GM19240 (cell line): Measurements from ENCODE around the gene EPN3.

Experiments
- DNase-seq: peaks from one replicate; pipeline ENCODE4 v3.0.0; 2011; ENCODE audit warnings: low spot score; ENCODE audit not compliant: insufficient read length

EPN3 gene

DNA sequence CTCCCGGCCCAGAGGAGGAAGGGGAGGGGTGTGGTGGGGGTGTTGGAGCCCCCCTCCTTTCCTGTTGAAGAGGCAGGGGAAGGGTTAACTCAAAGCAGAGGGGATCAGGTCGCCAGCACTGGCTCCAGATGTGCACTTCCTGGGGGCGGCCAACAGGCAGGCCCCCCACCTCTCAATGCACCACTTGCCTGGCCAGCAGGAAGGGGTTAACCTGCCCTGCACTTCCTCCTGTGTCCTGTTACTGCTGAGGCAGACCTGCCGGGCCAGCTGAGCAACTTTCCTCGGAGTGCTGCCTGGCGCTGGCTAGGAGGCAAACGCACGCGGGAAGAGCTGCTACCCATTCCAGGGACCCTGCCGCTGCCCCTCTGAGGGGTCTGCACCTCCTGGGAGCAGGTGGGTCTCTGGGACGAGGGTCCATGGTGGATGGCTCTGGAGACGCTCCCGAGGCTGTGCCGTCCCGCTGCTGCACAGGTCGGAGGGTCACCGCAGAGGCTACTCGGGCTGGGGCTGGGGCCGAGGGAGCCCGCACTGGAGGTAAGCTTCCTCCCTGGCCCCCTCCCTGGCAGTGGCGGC lies at the start of gene EPN3:
Gene EPN3 (plus strand): TSS at position 284 of the 573 bp plus-strand sequence. CDS start 3,822 bp downstream, outside the sequence.
- DNase-seq = no peak

DNA sequence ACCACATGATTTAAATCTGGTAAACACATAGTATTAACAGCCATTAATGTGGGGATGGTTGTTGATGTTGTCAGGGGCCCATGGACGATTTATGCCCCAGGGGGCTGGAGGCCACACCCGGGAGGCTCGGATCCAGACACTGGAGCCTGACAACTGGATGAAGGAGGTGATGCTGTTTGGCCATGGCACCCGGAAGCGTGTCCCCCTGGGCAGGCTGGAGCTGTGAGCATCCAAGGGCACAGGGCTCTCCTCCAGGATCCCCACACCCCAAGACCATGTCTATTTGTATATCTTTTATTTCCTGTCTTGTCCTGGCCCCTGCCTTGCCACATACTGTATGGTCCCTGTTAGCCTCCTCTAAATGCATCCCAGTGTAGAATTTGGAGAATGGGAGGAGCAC lies 49.3 kb upstream of the EPN3 start:
- DNase-seq = no peak

DNA sequence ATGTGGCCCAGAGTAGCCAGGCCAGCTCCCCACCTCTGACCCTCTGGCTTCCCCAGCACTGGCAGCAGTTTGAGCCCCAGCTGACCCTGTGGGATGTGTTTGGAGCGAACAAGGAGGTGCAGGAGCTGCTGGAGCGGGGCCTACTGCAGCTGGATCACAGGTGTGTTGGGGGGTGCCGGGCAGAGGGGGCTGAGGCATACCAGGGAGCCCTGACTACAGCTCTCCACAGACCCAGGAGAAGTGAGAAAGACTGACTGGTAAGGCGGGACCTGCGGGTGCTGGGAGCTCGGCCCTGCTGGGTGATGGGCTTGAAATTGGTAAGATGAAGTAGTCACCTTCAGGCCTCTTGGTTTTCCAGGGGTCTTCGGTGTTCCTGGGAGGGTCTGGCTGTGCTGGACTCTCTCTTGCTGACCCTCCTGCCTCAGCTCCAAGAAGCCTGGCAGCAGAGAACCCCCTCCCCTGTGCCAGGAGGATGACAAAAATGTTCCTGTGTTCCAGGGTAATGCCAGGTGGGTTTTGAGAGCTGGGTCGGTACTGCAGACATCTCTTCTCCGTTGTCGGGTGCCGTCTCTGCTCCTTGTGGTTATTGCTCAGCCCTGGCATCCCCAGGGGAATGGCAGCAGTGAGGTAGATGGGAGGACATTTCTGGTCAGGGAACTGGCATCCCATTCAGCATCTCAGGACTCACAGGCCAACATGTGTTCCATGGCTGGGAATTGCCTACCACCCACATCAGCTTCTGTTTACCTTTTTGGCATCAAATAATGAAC lies 48.0 kb upstream of the EPN3 start:
- DNase-seq = no peak

DNA sequence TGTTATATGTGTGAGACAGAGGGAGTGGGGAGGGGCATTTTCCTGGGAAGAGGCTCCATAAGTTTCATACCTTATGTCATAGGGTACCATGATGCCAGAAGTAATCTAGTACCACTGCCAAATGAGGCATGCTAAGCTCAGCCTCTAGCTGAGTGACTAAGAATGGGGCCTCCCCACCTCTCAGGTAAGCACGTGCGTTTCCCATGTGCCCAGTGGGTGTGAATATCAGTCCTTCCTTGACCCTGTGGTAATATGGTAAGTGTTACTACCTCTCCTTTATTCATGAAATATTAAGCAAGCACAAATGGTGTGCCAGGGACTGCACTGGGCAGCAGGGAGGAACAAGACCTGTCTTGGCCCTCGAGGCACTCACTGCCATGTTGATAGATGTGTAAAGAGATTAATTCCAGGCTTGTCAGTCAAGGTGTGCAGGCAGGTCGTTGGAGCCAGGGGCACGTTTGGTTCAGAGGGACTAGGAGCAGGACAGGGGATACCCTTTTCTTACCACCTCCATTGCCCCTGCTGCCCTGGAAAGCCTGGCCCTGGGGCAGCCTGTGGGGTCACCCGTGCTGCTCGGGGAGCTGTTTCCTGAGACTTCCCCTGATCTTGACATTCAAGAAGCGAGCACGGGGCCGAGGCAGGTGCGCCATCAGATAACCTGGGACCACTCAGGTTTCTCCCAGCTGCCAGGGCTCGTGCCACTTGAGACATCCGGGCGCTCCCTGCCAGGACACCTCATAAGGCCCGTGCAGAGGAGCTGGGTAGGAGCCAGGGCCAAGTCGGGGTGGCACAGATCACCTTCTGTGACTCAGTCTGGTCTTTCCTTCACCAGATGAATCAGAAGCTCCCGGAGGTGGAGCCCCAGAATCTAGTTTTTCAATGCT lies 45.1 kb upstream of the EPN3 start:
- no peak for DNase-seq

DNA sequence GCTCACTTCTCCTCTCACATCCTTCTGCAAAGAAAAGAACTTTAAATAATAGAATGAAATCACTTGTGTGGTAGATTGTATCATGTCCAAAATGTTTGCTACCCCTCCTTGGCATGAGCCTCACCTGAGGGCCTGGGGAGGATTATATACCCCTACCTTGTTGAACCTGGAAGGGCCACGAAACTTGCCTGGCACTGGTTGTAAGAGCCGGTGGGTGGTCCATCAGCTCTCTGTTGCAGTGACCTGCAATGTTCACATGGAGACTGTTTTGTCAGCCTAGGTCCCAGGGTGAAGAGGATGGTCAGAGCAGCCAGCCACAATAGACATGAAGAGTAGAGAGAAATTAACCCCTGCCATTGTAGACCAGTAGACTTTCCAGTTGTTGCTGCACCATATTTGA lies 43.7 kb upstream of the EPN3 start:
- DNase-seq = no peak

DNA sequence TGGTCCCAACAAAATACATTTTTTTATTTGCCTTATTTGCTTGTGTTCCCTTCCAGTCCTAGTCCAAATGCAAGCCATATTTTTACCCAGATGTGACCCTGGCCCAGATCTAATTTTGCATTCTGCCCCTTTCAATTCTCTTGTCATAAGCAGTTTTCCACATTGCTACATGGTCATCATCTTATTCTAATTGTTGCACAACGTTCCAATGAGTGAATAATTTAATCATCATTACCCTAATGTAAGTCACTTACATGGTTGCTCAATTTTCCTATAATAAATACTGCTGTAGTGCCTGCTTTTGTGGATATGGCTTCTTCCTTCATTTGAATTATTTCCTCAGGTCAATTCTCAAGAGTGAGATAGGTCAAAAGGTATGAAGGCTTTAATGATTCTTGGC lies 41.0 kb upstream of the EPN3 start:
- no peak for DNase-seq

DNA sequence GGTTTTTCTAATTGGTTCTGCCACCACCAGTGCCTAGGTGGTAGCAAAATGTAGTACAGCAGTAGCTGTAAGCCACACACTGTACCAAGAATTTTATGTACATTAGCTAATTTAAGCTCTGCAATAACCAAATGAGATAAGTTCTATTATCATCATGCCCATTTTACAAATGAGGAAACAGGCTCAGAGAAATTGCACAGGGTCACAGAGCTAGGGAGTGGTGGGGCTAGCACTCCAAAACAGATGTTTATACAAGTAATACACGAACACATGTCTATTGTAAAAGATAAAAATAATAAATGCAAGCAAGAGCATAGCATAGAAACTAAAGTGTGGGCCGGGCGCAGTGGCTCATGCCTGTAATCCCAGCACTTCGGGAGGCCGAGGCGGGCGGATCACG lies 40.3 kb upstream of the EPN3 start:
- no peak for DNase-seq

DNA sequence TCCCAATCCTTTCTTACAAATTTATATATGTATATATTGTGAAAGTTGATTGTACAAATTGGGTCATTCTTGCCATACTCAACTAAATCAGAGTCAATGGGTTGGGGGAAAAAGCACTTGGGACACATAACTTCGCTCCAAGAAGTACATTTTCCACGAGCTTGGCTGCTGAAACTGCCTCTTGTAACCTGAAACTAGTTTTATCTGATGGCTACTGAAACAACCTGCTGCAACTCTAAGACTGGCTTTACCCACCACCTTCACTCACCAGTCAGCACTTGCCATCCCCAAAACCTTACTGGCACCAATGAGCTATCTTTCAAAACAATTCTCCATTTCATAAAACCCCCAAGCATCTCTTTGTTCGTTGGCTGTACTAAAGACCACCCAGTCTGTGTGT lies 38.8 kb upstream of the EPN3 start:
- no peak for DNase-seq

DNA sequence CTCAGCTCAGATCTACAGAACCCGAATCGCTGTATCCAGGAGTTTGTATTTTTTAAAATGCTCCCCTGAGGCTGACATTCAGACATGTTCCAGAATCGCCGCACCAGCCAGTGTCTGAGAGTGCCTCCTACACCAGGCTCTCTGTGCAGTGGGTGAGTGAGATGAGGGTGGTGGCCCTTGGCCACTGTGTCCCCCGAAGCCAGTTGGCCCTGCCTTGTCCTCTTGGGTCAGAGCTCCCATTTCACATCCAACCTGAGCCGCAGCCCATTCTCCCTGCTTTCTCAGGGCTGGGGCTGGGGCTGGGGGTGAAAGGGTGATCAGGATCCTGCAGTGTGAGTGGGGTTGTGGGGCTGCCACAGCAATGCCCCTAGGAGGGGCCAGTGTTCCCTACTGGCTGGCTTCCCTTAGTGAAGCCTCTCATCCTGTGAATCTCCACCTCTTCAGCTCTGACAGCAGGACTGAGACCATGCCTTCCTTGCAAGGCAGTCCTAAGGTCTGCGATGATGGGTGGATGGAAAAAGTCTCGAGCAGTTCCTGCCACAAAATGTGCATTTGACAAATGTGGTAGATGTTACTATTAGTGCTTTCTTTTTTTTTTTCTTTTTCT lies 37.2 kb upstream of the EPN3 start:
- DNase-seq = no peak

DNA sequence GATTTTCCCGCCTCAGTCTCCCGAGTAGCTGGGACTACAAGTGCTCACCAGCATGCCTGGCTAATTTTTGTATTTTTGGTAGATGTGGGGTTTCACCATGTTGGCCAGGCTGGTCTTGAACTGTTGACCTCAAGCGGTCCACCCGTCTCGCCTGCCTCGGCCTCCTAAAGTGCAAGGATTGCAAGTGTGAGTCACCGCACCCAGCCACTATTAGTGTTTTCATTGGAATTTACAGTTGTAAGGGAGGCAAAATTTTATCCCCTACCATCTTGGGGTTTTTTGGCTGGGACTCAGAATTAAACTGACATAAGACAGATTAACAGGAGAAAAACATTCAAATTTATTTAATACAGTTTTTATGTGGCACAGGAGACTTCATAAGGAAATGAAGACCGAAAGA lies 36.6 kb upstream of the EPN3 start:
- DNase-seq = no peak

DNA sequence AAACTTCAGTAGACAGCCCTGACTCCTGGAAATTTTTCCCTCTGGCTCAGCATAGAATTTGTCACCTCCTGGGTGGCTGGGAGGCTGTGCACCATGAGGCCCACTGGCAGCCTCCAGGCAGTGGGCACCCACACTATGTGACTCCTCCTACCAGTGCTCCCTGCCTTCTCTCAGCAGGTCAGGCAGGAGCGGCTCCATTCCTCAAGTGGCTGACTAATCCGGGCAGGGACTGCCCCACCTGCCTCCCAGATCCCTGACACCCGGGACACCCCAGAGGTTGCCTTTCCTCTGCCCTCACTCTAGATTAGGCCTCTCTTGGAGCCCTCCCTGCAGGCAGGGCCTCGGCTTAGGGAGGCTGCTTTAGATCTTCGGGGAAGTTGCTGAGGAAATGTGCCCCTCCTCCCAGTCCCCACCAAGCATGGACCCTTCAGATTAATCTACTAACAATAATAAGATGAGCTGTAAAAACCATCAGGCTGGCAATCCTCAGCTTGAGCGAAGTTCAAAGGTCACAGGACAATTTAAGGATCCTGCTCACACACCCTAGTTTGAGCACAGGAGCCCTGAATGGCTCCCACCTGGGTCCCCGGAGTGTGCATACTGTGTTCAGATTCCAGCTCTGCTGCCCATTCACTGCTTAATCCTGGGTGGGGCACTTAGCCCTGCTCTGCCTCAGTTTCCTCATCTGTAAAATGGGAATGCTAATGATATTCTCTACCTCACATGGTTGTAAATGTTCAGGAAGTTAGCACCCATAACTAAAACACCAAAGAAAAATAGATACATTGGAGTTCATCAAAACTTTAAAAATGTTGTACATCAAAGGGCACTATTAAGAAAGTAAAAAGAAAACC lies 34.3 kb upstream of the EPN3 start:
- no peak for DNase-seq

DNA sequence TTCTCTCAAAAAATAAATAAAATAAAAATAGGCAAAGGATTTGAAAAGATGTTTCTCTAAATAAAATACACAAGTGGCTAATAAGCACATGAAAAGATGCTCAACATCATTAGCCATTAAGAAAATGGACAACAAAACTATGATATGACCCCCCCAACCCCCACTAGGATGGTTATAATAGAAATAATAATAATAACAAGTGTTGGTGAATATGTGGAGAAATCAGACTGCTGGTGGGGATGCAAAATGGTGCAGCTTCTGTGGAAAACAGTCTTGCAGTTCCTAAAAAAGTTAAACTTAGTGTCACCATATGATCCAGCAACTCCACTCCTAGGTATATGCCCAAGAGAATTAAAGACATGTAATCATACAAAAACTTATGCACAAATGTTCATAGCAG lies 33.3 kb upstream of the EPN3 start:
- no peak for DNase-seq

DNA sequence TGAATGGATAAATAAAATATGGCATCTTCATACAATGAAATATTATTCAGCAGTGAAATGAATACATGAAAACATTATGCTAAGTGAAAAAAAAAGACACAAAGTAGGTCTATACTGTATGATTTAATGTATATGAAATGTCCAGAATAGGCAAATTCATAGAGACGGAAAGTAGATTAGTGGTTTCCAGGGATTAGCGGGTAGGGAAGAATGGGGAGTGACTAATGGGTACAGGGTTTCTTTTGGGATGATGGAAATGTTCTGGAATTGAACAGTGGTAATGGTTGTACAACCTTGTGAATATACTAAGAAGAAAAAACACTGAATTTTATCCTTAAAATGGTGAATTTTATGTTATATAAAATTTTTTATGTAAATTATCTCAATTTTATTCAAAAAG lies 32.8 kb upstream of the EPN3 start:
- DNase-seq = no peak

DNA sequence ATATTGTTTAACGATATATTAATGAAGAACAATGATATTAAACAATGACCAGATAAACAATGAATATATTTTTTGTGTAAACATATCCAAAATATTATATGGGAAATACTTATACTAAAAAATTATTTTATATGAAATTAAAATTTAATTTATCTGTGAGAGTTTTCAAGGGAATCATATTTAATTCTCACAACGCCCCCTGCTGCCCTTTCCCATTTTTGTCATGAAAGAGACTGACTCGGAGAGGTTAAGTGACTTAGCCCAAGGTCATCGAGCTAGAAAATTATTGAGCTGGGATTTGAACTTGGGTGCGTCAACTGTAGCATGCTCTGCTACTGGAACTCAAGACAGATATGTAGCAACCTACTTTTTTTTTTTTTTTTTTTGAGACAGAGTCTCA lies 31.5 kb upstream of the EPN3 start:
- DNase-seq = no peak

DNA sequence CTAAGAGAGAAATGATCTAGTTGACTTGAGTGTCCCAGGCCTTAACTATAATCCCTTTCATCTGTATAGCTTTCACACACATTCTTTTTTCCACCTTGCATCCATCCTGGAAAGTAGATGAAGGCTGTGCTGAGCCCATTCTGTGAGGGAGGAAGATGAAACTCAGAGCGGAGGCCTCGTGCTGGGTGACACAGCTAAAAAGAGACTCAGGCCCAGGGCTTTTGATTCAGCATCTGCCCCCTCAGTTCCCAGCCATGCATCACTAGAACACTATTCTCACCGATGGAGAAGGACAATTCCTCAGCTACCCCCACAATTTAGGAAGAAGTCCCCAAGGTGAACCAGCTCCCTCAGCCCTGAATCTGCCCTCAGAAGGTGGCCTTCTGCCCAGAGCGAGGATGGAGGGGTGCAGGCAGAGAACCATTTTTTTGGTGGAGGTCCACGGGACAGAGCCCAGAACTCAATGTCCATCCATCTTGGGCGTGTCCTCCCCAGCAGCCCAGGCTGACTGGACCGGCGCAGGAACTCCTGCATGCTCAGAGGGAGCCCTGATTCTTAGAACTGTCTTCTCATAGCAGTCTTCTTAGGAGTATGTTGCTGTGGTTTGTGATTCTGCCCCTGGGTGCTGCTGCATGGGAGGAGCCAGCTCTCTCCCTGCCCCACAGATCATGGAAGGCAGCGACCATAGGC lies 30.1 kb upstream of the EPN3 start:
- DNase-seq = no peak

DNA sequence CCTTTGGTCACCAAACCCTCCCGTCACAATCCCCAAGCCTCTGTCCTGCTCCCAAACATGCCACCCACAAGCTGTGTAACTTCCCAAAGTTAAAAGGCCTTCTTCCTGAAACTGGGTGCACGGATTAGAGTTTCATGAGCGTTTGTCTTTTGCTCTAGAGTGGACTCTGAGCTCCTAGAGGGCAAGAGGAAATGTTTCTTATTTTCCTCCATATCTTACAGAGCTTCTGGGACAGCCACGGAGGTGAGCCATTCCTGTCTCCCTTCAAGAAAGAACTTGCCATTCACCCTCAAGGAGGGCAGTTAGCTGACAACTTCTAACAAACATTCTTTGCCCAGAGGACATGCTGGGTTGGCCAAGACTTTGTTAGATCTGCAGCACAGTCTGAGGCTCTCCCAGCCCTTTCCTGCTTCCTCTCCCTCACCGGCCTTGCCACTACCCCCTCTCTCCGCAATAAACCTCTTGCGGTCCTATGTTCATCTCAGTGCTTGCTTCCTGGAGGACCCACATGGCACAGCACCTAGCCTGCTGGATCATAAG lies 26.9 kb upstream of the EPN3 start:
- no peak for DNase-seq

DNA sequence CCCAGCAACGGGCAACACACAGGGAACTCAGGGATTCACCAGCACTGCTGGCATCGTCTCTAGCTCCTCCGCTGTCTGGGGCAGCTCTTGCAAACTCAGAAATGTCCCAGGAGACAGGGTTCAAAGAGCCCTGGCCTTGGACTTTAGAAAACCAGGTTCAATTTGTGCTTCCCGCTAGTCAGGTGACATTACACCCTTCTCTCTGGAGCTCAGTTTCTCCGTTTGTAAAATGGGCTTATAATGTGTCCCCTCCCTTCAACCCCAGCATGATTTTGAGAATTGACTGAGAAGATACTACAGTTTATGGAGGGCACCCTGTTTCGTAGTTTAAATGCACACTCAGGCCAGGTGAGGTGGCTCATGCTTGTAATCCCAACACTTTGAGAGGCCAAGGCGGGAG lies 26.2 kb upstream of the EPN3 start:
- DNase-seq = no peak

DNA sequence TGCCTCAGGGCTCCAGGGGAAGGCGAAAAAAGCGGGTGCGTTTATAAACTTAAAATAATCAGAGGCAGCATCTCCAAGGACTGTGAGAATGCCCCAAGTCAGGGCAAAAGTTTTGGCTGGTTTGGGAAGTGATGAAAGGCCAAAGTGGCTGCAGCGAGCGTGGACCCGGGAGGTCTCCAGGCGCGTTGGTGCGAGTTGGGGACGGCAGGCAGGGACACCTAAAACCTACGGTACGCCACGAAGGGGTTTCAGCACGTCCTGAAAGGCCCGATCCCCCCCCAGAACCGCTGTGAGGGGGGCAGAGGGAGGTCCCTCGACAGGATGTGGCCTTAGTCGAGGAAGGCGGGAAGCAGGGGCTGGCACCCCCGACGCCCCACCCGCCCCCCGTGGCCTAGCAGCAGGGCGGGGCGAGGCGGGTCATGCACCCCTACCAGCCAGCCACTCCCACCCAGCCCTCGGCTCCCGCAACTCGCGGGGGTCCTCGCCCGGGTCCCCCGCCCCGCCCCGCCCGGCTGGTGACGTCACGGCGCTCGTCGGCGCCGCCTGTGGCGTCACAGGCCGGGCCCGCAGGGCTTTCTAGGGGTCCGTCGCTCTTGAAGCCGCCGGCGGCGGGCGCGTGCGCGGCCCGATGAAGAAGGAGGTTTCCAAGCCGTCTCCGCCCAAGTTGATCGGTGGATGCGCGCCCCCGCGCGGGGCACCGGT lies 24.5 kb upstream of the EPN3 start, which contains the start of gene MYCBPAP:
Gene MYCBPAP (plus strand): TSS at position 569 of the 702 bp plus-strand sequence. CDS start 236 bp downstream, outside the sequence.
- peak; percentile 67 for DNase-seq
